RWPE1 (cell line): Measurements from ENCODE around the gene B3GALT4.
A peak's percentile ranks its signal among the peaks of the same experiment; 100 is the strongest.

Experiments used
- CTCF ChIA-PET: fragments of 350-600 bp; sonication (Branson Sonifier 250); formaldehyde crosslinking; extraction: SDS; loops from one replicate; lab custom pipeline; 2021; lab: Yijun Ruan, JAX
- POLR2A ChIA-PET: fragments of 400-600 bp; formaldehyde crosslinking; extraction: SDS; loops from one replicate; lab custom pipeline; 2020; ENCODE audit warnings: antibody characterized with exemption; ENCODE audit not compliant: low non-redundant PET; lab: Yijun Ruan, JAX
- DNase-seq: peaks from one replicate; pipeline ENCODE4 v3.0.0; 2012; ENCODE audit warnings: low spot score
- H3K27ac ChIP-seq: fragments of 450-650 bp; 2 replicates; pipeline ENCODE4 v1.5.1; 2017
- TF ChIP-seq, protein P1 (sequence below): fragments of 450-650 bp; conservative IDR thresholded peaks from 2 replicates; pipeline ENCODE4 v1.5.1; 2017; ENCODE audit warnings: low read depth, mild to moderate bottlenecking

B3GALT4 gene

DNA sequence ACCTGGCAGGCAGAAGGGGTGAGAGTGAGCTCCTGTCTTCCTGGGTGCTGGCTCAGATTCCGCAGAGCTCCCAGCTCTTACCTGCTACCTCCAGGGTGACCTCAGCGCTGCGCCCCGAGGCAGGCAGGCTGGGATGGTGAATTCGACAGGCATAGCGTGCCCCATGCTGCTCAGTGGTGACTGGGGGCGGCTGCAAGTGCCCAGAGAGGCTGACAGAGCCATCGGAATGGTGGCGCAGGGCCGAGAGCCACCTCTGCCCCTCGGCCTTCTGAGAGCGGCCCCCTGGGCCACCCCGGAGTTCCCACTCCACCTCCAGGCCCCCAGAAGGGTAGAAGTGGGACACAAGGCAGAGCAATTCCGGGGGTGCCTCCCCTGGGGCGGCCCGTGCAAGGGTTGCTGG is 27.3 kb downstream of the B3GALT4 start:
- DNase-seq, result no peak
- ChIA-PET CTCF (interaction anchor here (1.1 kb wide), 1 partner anchor 12 kb away, joined by 3 read pairs; no protein-coding TSS in a partner anchor), POLR2A (no interaction called here)
- TF ChIP-seq, protein P1, sequence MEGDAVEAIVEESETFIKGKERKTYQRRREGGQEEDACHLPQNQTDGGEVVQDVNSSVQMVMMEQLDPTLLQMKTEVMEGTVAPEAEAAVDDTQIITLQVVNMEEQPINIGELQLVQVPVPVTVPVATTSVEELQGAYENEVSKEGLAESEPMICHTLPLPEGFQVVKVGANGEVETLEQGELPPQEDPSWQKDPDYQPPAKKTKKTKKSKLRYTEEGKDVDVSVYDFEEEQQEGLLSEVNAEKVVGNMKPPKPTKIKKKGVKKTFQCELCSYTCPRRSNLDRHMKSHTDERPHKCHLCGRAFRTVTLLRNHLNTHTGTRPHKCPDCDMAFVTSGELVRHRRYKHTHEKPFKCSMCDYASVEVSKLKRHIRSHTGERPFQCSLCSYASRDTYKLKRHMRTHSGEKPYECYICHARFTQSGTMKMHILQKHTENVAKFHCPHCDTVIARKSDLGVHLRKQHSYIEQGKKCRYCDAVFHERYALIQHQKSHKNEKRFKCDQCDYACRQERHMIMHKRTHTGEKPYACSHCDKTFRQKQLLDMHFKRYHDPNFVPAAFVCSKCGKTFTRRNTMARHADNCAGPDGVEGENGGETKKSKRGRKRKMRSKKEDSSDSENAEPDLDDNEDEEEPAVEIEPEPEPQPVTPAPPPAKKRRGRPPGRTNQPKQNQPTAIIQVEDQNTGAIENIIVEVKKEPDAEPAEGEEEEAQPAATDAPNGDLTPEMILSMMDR, result no peak
- peak overlapping the region; percentile 31 for H3K27ac ChIP-seq

DNA sequence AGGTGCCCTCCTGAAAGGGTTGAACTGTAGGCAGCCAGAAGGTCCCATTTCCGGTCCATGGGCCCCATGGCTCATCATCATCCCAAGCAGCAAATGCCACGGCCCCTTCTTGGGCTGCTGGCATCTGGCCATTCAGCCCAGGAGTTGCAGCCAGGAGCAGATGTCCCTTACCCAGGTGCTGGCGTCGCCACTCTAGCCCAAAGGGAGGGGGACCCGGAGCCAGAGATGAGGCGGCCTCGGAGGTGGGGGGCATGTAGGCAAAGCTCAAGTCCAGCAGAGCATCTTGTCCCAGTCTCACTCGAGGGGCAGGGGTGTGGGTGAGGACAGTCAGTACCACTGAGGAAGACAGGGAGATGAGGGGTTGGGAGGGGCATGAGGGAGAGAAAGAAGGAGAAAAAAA is 28.1 kb downstream of the B3GALT4 start:
- TF ChIP-seq, protein P1, result no peak
- ChIA-PET POLR2A (no interaction called here), CTCF (interaction anchor here (0.6 to 1.1 kb wide), 2 partner anchors 11 to 40 kb away, joined by 3 read pairs; no protein-coding TSS in a partner anchor)
- no peak for DNase-seq
- peak overlapping the region; percentile 38 for H3K27ac ChIP-seq

DNA sequence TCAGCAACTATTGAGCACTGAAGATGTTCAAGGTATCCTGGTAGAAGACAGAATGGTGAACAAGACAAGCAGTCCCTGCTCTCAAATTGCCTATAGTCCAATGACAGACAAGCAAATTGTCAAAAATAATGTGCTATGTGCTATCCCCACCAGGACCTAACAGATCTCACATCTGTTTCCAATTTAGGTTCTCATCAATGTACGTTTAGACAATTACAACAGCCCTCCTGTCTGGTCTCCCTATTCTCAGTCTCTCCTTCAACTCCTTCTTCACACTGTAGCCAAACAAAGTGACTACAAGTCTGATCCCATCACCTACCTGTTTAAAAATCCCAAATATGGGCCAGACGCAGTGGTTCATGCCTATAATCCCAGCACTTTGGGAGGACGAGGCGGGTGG is 29.4 kb downstream of the B3GALT4 start:
- CTCF ChIA-PET, result no interaction called here
- no peak for DNase-seq
- POLR2A ChIA-PET, result no interaction called here
- TF ChIP-seq, protein P1, result no peak
- no peak overlapping the region for H3K27ac ChIP-seq

DNA sequence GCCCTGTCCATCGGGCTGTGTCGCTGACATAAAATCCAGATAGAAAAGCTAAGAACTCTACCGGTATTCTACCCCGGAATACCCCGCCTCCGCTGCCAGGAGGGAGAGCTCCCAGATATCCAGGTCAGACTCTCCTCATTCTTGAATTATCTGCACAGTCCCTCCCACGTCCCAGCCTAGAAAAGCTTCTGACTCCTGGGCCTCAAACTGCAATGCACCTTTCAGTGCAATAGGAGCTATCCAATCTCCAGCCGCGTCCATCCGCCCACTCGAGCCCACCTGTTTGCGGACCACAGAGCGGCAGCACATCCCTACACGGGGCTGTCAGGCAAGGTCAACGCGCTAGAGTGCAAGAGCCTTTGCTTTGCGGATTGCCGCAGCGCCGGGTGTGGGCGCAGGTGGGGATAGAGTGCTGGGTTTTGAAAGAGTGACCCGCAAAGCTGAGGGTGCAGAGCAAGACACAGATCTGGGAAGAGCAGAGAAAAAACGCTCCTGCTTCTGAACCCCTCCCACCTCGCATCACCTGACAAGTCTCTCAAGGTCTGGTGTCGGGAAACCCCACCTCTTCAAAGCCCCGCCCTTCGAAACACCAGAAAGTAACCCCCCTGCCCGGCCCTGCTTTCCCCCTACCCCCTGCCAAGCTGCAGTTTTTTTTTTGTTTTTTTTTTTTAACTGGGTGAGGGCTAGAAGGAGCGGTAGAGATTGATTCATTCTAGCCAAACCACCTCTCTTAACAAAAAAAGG is 35.6 kb downstream of the B3GALT4 start:
- peak overlapping the region; percentile 95 for H3K27ac ChIP-seq
- POLR2A ChIA-PET, result interaction anchor here (0.5 kb wide), 1 partner anchor 80 kb away, joined by 5 read pairs; no protein-coding TSS in a partner anchor
- TF ChIP-seq, protein P1, result no peak
- DNase-seq, result peak; percentile 90
- CTCF ChIA-PET, result interaction anchor here (0.7 to 2.8 kb wide), 2 partner anchors 13 to 33 kb away, joined by 3 to 15 read pairs; partner anchors contain the start of gene RGL2

DNA sequence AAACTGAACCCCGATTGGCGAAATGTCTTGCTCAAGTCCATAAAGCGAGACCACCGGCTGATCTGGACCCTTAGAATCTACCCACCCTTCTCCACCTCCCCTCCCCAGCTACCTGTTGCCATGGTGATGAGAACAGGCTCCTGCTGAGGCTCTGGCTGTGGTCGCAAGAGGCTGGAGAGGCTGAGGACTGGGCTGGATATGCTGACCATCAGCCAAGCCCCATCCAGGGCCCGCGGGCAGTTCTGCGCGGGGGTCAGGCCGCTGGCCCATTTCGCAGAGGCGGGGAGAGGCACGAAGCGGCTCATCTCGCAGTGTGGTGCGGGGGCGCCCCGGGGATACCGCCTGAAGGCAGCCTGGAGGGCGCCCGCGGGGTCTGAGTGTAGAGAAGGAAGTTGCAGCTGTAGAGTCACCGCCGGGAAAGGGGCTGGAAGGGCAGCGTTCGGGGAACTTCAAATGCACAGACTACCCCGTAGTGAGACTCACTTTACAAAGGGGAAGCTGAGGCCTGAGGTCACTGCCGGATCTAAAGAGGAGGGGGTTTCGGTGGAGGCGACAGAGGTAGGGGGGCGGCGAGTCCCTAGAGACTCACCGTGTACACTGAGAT is 36.3 kb downstream of the B3GALT4 start:
- TF ChIP-seq, protein P1, result no peak
- DNase-seq, result no peak
- ChIA-PET CTCF (interaction anchor here (0.6 to 2.8 kb wide), 2 partner anchors 14 to 552 kb away, joined by 3 to 15 read pairs; partner anchors contain the start of gene RGL2), POLR2A (interaction anchor here (0.5 kb wide), 1 partner anchor 81 kb away, joined by 5 read pairs; no protein-coding TSS in a partner anchor)
- H3K27ac ChIP-seq, result peak overlapping the region; percentile 95

DNA sequence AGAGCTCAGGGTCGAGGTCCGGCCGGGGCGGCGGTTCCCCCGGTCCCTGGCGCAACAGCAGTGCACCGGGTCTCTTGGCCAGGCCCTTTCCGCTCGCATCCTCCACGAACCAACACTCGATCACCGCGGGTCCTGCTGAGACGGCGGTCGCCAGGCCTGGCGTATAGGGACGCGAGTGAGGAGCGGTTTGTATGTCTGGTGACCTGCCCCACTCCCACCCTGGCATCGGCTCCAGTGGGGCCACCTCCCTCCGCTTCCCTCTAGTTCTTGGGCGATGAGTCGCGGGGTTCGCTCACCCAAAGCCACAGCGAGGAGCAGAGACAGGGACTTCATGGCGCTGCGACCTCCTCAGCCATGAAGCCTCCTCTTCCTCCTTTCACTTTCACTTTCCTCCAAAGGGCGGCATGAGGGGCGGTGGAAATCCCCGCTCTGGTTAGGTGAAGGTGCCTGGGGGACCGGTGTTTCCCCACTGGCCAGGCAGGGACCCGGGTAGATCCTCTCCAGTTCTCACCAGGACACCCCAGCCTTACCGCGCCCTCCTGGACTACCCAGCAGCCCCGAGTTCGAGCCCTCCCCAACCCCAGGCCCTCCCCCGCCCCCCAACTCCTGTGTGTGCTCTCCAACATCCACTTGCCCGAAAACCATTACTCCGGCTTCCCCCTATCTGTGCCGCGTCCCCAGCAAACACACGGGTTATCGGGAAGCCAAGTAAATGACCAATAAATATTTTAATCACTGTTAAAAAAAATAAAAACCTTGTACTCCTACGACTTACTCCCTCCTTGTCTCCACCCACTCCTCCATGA is 37.0 kb downstream of the B3GALT4 start, which contains the start of gene TAPBP:
Gene TAPBP, minus strand, starts transcription at position 370 of the 806 bp plus-strand sequence. Its CDS starts 37 bp downstream, at position 333.
- TF ChIP-seq, protein P1, result no peak
- ChIA-PET CTCF (interaction anchor here (0.6 to 2.8 kb wide), 2 partner anchors 14 to 551 kb away, joined by 3 to 15 read pairs; partner anchors contain the start of gene RGL2), POLR2A (no interaction called here)
- peak; percentile 61 for DNase-seq
- peak within 1 kb of the TSS; percentile 95 for H3K27ac ChIP-seq
